Gastrocnemius medialis (tissue), 4 donors: ENCODE results near the gene S100A4.

ENCODE experiments used
- CTCF ChIP-seq, 5 experiments: fragments of 450-650 bp in 3 of 5; fragments of 200-600 bp in 2 of 5; sonication (generic) in 2 of 5; IDR thresholded peaks in 4 of 5; conservative IDR thresholded peaks in 1 of 5; 1 replicate in 4 of 5; 2 replicates in 1 of 5; pipeline ENCODE4 v1.5.1; 2016 to 2019; ENCODE audit warnings: antibody characterized with exemption in 5 of 5, mild to moderate bottlenecking in 3 of 5, moderate library complexity in 3 of 5
- POLR2A ChIP-seq, 2 donors: fragments of 450-650 bp; IDR thresholded peaks; one replicate each; pipeline ENCODE4 v1.6.1; 2017; ENCODE audit warnings: antibody characterized with exemption in 2 of 2, mild to moderate bottlenecking in 2 of 2, moderate library complexity in 2 of 2

- TF ChIP-seq CTCF (IDR thresholded peaks at IDR 0.05 in 4 of 5, conservative IDR thresholded peaks at IDR 0.05 in 1 of 5) (no peak), POLR2A (IDR thresholded peaks at IDR 0.05) (no peak)
Measured at GRCh38 chr1:153583976-153584375, 38.4 kb upstream of the S100A4 start.
